IPS-NIHi7 (cell line): ENCODE measurements around the gene GRID2IP.

ENCODE experiments used
- DNase-seq: peaks from one replicate; pipeline ENCODE4 v3.0.0; 2012; ENCODE audit warnings: mixed read lengths; ENCODE audit errors: extremely low spot score

Gene GRID2IP

DNA sequence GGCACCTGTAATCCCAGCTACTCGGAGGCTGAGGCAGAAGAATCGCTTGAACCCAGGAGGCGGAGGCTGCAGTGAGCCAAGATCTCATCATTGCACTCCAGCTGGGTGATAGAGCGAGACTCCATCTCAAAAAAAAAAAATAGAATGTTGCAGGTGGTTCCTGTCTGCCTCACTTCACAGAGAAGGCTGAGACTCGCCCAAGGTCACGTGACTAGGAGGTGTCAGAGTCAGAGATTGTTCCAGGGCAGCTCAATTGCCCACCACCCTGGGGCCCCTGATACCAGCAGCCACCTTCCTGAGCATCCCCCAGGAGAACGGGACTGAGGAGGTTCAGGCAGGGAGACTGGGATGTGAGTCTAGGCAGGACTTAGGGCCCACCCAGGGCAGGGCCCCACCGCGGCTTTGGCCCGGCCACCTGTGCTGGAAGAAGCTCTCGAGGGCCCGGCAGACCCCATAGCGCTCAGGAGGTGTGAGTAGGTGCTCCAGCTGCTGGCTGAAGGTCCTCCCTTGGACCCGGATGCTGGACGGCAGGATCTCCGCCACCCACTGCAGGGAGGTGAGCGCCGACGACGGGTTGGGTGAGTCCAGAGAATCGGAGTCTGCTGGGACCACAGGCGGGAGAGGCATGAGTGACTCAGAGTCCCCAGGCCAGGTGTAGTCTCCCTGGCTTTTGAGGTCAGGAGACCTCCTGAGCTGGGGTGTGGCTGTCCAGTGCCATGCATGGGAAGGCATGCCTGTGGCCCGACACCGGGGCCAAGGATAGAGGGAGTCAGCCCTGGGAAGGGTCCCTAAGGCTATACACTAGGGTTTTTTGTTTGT, 30.9 kb downstream of the GRID2IP start:
- DNase-seq, result no peak

DNA sequence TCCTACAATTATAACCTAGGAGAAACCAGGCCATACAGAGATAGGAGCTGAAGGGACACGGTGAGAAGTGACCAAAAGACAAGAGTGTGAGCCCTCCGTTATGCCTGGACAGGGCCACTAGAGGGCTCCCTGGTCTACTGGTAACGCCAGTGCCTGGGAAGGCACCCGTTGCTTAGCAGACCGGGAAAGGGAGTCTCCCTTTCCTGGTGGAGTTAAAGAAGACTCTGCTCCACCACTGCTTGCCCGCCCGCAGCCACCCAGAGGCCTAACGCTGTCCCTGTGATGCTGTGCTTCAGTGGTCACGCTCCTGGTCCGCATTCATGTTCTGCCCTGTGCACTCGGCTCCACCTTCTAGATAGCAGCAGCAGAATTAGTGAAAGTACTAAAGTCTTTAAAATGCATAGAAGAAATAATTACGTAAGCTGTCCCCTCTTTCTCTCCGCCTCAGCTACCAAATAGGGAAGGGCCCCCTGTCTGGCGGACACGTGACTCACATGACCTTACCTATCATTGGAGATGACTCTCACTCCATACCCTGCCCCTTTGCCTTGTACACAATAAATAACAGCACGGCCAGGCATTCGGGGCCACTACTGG, 34.8 kb downstream of the GRID2IP start:
- DNase-seq, result peak; percentile 73

DNA sequence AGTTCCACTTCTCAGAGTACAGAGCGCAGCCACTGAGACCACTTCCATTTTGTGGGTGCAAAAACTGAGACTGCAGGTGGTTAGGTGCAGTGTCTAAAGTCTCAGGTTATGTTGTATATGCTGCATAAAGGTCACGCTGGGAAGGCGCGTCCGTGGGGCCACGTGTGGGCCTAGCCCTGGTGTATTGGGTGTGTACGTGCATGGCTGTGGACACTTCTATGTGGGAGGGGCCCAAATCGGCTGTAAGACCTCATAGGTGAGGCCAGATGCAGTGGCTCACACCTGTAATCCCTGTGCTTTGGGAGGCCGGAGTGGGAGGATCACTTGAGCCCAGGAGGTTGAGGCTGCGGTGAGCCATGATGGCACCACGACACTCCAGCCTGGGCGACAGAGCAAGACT, 37.7 kb downstream of the GRID2IP start:
- no peak for DNase-seq

DNA sequence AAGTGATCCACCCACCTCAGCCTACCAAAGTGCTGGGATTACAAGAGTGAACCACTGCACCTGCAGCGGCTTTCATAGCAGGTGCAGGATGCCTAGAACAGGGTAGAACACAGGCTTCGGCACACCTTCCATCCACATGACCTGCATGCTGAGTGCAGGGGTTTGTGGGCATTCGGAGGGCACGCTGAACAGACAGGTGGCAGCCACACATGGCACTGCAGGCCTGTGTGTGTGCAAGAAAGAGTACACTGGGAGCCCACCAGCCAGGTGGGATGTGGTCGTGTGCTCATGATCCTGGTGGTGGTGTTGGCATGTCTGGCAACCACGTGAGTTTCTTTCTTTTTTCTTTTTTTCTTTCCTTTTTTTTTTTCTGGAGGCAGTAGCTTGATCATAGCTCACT, 38.4 kb downstream of the GRID2IP start:
- DNase-seq, result no peak

DNA sequence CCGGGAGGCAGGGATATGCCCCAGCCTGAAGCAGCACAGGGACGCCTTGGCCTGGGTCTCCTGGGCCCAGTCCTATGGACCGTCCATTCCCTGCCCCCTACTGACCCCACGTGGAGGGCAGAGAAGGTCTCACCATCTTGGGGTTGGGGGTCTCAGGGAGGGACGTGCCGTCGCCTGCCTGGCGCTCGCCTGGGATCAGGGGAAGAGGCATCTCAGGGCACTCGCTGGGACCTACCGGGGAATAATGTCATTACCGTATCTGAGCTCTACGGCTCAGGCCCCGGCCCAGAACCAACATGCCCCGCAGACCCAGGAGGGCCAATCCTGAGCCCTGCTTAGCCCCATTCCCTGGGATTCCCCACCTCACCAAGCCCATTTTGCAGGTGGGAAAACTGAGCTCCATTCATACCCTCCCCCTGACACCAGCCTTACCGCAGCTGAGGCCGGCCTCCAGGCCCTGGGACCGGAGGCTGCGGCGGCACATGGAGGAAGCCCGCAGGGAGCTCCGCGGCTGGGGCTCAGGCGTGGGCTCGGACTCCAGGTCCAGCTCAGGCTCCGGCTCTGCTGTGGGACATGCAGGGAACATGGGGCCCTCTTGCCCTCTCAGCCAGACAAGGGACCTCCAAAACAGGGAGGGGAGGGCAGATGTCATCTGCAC, 40.7 kb downstream of the GRID2IP start:
- DNase-seq, result no peak

DNA sequence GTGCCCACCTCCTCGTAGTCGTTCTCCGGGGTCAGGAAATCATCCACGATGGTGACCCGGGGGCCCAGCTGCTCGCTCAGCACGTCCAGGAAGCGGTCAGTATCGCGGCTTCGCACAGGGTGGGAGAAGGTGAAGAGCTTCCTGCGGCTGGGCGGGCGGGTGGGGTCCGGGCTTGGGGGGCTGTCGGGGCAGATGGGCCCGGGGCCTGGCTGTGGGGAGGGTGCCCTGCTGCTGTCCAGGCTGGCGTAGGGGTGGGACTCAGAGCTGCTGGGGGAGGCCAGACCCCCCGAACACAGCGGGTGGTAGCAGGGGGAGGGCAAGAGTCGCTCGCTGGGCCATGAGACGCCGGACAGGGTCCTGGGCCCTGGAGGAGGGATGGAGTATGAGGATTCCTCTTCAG, 42.3 kb downstream of the GRID2IP start:
- no peak for DNase-seq

DNA sequence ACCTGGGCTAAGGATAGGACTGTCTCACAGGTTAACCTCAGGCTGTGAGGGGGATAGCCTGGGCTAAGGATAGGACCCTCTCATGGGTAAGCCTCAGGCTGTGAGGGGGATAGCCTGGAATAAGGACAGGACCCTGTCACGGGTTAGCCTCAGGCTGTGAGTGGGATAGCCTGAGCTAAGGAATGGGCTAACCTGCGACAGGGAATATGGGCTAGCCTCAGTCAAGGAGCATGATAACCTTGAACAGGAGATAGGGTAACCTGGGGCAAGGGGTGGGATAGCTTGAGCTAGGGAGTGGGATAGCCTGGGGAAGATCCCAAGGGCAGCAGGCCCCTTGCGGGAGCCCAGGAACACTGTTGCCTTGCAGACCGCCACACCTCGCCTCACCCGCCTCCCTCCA, 42.7 kb downstream of the GRID2IP start:
- no peak for DNase-seq

DNA sequence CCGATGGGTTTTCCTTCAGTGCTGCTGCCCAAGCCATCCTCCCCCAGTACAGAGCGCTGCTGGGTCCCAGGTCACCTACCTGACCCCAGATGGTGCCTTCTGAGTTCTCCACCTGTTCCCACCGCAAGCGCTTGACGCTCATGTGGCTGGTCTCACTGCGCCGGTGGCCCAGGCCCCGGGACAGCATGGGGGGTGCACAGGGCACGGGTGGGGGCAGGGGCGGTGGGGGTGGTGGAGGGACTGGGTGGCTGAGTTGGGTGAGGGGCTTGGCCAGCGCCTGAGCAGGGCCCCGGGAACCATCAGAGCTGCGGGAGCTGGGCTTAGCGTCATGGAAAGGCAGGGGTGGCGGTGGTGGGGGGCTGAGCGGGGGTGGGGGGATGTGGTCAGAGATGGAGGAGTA, 43.4 kb downstream of the GRID2IP start:
- no peak for DNase-seq

DNA sequence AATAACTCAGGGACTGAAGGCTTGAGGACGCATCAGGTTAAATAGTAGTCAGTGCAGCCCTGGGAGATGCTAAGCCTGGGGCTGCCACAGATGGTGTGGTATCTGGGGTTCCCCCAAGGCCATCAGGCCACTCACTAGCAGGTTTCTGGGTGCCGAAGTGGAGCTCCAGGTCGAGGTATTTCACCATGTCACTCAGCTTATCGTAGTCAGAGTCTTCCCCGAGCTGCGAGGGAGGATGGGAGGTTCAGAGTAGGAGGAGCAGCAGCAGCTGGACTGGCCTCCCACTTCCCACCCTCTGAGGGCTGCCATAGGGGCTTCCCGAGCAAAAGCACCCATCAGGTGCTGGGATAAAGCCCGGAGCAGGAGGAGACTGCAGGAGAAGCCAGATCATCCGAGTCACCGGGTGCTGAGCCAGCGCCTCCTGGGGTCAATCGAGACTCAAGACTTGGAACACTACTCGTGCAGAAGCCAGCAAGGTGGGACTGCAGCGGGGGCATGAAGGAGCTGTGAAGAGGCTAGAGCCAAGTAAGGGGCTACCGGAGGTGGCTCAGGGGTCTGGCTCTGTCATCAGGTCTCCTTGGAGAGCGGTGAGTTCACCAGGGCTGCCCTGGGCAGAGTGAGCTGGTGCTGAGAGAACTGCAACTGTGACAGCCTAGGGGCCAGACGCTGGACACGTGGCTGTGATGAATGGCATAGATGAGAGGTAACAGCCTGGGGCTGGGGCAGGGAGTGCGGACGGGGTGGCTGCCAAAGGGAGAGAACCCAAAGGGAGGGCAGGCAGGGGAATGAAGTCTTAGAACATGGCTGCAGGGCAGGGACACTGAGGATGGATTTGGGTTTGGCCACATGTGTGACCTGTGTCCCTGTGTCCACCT, 45.3 kb downstream of the GRID2IP start:
- DNase-seq, result no peak

DNA sequence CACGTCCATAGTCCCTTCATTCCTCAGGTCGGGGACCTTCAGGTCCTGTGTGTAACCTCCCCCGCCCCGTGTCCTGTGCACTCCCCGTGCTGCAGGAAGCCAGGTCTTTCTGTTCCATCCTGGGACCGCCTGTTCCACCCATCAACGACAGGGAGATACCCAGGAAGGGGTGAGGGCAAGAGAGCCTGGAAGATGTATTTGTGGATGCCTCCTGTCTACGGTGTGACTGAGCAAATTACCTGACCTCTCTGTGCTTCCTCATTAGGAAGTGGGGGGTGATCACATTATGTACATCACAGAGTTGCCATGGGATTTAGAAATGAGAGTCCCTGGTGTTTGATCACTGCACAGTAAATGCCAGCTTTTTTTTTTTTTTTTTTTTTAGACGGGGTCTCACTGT, 46.3 kb downstream of the GRID2IP start:
- no peak for DNase-seq

DNA sequence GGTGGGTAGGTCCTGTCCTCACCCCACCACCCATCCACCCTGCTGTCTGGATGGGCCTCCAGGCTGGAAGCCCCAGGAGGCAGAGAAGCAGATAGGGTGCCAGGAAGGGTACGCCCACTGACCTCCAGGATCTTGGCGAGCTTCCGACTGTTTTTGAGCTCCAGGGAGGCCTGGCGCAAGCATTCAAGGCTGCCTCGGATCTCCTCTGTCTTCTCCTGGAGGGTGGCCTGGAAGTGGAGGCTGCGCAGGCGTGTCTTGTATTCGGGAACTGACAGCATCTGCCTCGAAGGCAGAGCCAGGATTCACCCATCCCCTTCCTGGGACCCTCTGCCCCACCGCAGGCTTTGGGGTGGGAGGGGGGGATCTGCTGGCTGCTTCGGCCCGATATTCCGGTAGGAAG, 48.4 kb downstream of the GRID2IP start:
- DNase-seq, result no peak

DNA sequence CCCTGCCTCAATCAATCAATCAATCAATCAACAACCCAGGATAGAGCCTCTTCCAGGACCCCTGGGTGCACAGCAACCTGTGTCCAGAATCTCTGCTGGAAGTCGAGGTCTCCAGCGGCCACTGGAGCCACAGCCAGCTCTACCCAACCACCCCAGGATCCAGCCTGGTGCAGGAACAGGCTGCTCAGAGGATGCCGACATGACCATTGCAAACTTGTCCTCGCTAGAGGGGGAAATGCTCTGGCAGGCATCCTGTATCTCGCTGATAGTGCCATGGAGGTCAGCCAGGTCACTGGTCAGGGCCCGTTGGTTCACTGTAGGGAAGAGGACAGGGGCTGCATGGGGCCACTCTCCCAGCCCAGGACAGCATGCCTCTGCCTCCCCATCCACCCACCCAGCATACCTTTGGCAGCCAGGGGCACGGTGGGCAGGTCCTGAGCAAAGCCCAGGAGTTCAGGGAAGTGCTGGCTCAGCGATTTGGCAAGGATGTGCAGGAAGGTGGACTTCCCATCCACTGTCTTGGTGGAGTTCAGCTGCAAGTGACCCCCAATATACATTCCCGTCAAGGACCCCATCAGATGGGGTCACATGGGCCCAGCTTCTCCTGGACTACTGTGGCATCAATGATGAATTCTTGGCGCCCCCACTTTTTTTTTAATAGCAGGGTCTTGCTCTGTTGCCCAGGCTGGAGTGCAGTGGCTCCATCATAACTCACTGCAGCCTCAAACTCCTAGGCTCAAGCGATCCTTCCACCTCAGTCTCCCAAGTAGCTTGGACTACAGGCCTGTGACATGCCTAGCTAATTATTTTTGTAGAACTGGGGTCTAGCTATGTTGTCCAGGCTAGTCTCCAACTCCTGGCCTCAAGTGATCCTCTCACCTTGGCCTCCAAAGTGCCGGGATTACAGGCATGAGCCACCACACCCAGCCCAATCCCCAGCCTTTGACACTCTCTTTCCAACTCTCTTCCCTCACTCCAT, 49.4 kb downstream of the GRID2IP start:
- DNase-seq, result no peak

DNA sequence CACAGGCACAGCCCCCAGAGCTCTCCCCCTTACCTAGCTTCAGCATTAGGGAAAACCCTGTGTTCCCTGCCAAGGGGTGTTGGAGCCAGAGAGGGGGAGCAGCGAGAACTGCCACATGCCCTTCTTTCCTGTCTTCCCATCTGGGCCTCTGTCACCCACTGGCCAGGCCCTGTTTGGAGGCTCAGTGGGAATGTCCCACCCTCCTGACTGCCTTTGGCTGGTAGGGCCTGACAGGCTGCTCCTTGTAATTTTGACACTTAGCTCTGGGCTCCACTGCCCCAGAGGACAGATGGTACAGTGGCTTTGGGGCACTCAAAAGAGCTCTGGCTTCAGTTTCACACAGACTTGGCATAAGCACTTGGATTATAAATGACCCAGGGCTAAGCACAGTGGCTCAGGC, 50.6 kb downstream of the GRID2IP start:
- DNase-seq, result no peak

DNA sequence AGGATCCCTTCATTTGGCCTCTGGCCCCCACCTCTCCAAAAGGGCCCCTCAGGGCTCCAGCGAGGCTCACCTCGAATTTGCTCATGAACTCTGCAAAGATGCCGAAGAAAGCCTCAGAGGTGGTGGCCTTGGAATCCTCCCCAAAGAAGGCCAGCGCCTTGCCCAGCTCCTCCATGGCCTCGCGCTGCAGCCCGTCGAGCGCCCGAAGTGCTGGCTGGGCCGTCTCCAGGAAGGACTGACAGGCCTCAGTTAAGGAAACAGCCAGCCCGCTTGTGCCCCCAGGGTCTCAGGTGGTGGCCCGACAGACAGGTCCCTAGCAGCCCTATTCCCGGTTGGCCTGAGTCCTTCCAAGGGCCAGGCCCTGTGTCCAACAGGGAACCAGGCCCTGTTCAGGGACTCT, 53.3 kb downstream of the GRID2IP start:
- no peak for DNase-seq

DNA sequence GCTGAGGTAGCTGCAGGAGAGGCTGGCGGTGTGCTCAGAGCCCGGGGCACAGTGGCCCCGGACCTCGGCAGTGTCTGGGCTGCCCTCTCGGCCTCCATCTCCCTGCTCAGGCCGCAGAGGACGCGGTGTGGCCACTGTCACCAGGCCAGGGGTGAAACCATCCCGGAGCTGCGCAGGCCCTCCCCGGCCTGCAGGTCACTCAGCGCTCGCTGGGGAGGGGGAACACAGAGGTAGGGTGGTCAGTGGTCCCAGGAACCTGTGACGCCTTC, 53.7 kb downstream of the GRID2IP start:
- DNase-seq, result no peak

DNA sequence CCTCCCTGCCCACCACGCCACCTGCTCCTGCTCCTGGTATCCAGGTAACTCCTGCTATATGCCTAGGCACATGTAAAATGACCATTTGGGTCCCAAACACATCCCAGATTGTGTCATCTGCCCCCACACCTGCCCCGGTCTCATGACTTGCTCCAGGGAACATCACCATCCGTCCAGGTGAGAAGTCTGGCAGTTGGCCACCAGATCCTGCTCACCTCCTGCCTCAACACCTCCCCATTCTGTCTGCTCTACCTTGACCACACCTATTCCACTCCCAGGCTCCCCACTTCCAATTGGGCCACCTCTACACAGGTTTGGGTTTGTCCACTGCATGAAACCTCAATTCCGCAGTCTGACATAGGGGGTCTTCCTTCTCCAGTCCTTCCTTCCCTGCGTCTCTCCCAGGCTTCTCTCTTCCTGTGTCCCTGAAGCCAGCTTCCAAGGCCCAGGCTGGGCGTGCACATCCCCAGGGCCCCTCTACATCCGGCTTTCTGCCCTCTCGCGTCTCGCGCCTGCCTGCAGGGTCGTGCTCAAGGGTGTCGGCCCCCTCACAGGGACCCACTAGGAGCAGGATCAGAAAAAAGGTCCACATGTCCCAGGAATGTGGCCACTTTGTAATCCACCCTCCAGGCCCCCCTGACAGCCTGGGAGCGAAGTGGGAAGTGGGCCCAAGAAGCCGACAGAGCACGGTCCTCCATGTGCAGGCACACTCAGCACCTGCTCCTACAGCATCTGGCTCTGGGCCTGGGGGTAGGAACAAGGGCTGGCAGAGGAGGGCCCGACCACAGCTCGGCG, 54.2 kb downstream of the GRID2IP start:
- no peak for DNase-seq

DNA sequence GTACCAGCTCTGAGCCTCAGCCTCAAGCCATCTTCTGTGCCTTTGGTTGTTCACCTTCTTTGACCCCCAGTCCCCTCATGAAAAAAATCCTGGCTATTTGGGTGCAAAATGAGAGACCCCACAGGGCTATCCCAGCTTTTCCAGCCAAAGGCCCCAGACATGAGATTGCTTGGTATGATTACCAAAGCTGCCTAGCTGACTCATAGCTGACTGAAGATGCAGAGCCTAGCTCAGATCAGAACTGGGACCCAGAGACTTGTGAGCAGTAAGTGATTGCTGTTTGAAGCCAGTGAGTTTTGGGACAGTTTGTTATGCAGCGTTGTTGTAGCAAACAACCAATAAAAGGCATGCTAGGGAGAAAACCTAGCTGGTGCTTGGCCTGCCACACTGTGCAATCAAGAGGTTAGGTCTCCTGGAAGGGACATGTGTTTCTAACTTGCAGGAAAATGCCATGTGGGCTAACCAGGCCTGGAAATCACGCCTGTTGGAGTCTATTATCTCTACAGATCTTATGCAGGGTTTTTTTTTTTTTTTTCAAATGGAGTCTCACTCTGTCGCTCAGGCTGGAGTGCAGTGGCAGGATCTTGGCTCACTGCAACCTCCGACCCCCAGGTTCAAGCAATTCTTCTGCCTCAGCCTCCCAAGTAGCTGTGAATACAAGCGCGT, 55.5 kb downstream of the GRID2IP start:
- DNase-seq, result no peak

DNA sequence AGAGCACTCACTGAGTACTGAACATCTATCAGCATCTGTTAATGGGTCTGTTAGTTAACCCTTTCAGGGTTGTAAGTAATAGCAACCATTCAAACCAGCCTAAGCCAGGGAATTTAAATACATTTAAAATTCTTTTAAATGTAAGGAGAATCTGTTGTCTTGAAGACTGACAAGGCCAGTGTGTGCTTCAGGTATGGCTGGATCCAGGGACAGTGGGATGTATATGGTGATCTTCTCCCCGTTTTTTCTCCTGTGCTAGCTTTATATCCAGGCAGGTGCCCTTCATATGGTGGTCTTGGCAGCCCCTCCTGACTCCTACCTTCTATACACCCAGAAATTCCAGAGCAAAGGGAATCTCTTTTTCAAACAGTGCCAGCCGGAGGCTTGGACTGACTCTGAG, 56.9 kb downstream of the GRID2IP start:
- DNase-seq, result no peak

DNA sequence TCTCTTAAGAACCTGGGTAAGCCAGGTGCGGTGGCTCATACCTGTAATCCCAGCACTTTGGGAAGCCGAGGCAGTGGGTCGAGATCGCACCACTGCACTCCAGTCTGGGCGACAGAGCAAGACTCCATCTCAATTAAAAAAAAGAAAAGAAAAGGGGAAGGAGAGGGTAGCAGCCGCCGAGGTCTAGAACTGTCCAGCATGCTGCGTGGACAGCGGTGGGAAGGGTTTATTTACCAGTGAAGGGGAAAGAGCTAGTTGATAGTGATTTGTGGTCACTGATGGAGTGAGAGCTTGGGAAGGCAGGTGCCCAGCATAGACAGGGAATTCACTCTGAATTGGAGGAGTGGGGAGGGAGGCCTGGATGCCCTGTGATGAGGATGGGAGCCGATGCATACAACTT, 60.1 kb downstream of the GRID2IP start:
- DNase-seq, result no peak

DNA sequence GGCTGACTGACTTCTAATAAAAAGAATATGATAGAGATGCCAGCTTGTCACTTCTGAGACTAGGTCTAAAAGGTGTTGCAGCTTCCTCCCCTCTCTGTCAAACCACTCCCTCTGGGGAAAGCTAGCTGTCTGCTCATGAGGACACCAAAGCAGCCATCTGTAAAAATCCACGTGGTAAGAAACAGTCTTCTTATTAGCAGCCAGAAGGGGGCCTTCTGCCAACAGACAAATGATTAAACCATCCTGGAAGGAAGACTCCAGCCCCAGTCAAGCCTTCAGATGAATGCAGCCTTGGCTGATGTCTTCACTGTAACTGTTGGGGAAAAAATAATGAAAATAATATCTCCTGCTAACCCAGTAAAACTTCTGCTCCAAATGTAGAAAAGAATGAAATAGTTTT, 61.6 kb downstream of the GRID2IP start:
- DNase-seq, result no peak
